ENCODE measurements around the gene MTMR3.

- TF ChIP-seq CTCF (IDR thresholded peaks at IDR 0.05), result no peak
- no peak for TF ChIP-seq POLR2A (IDR thresholded peaks at IDR 0.05)
Observed at GRCh38 chr22:30064172-30064571, 181.2 kb downstream of the MTMR3 start.
